Measurements from ENCODE around the gene SPECC1. TPM values are rescaled to one million over a fixed set of nuclear protein-coding genes. Genes with fewer than 3 reads are reported as not detected.

SPECC1 gene
- total and polyA plus RNA-seq, 9 of the 15 experiments (the other 6 are each of a cell fraction or from before 2014, with no cell fraction given) = 2.4 to 19.6 (median 14.7) TPM

GRCh38 chr17:19992803-19993713 is 16.1 kb upstream of the SPECC1 start (continued):
- TF ChIP-seq UBTF (IDR thresholded peaks at IDR 0.05; ENCODE audit: borderline replicate concordance in 1 of 2, low read depth in 2 of 2, low read length in 2 of 2) (0 out of 4 replicates have a peak, but pooled peaks of 1 of the 2 experiments have one; percentile 33), CTCF (IDR thresholded peaks at IDR 0.05 in 2 of 3, conservative IDR thresholded peaks at IDR 0.05 in 1 of 3; ENCODE audit: insufficient read depth in 2 of 3, low read depth in 1 of 3, low read length in 3 of 3) (peak; percentile 67 to 97 (median 93)), SNRNP70 (optimal IDR thresholded peaks at IDR 0.05; ENCODE audit: low read depth, low read length) (no peak), ZNF586 (CRISPR knock-in tag; conservative IDR thresholded peaks at IDR 0.05) (no peak), ZFP91 (CRISPR knock-in tag; IDR thresholded peaks at IDR 0.05) (no peak), CREBBP (IDR thresholded peaks at IDR 0.05; ENCODE audit: low read depth, low read length) (no peak), DPF2 (IDR thresholded peaks at IDR 0.05) (no peak), ZNF3 (CRISPR knock-in tag; IDR thresholded peaks at IDR 0.05) (no peak), ZBTB5 (IDR thresholded peaks at IDR 0.05) (no peak), HDGF (IDR thresholded peaks at IDR 0.05) (no peak), ZNF224 (CRISPR knock-in tag; IDR thresholded peaks at IDR 0.05) (no peak), TCF15 (CRISPR knock-in tag; IDR thresholded peaks at IDR 0.05) (no peak), SMARCE1 (IDR thresholded peaks at IDR 0.05) (no peak), NCOA6 (IDR thresholded peaks at IDR 0.05) (no peak), JUND (IDR thresholded peaks at IDR 0.05; ENCODE audit: borderline replicate concordance, low read depth, low read length) (peak; percentile 31; the same call in 1 of the 2 replicates), JUND (tag; IDR thresholded peaks at IDR 0.05; ENCODE audit: borderline replicate concordance, low read depth, low read length) (no peak), ZNF274 (IDR thresholded peaks at IDR 0.05; ENCODE audit: borderline replicate concordance, low read depth, low read length) (no peak), MYBL2 (IDR thresholded peaks at IDR 0.05; ENCODE audit: low read depth) (no peak), MYBL2 (CRISPR knock-in tag; IDR thresholded peaks at IDR 0.05; ENCODE audit: borderline replicate concordance) (no peak), ESRRB (CRISPR knock-in tag; IDR thresholded peaks at IDR 0.05; ENCODE audit: borderline replicate concordance) (no peak)
